ENCODE results near the gene DIP2C.

The DIP2C gene

GRCh38 chr10:566241-566885 lies 123.1 kb downstream of the DIP2C start:
- no peak for DNase-seq

- DNase-seq: no peak
Measured at GRCh38 chr10:565676-566075, 123.8 kb downstream of the DIP2C start.

GRCh38 chr10:565146-565545 lies 124.3 kb downstream of the DIP2C start:
- DNase-seq: no peak

GRCh38 chr10:563827-564226 lies 125.6 kb downstream of the DIP2C start:
- no peak for DNase-seq

GRCh38 chr10:562142-562541 lies 127.3 kb downstream of the DIP2C start:
- DNase-seq: no peak

- no peak for DNase-seq
Measured at GRCh38 chr10:561721-562120, 127.7 kb downstream of the DIP2C start.

- no peak for DNase-seq
Measured at GRCh38 chr10:560314-560992, 129.0 kb downstream of the DIP2C start.

- no peak for DNase-seq
Measured at GRCh38 chr10:559767-560047, 129.8 kb downstream of the DIP2C start.

GRCh38 chr10:558891-559766 lies 130.3 kb downstream of the DIP2C start:
- DNase-seq: no peak

GRCh38 chr10:558364-558763 lies 131.1 kb downstream of the DIP2C start:
- no peak for DNase-seq

- DNase-seq: no peak
Measured at GRCh38 chr10:557792-558328, 131.6 kb downstream of the DIP2C start.

GRCh38 chr10:556971-557637 lies 132.4 kb downstream of the DIP2C start:
- no peak for DNase-seq

GRCh38 chr10:555682-556350 lies 133.7 kb downstream of the DIP2C start:
- no peak for DNase-seq

- no peak for DNase-seq
Measured at GRCh38 chr10:555281-555680, 134.2 kb downstream of the DIP2C start.

GRCh38 chr10:554182-554848 lies 135.2 kb downstream of the DIP2C start:
- no peak for DNase-seq

- DNase-seq: no peak
Measured at GRCh38 chr10:553233-553632, 136.2 kb downstream of the DIP2C start.

GRCh38 chr10:552679-553078 lies 136.8 kb downstream of the DIP2C start:
- no peak for DNase-seq

- no peak for DNase-seq
Measured at GRCh38 chr10:551373-552252, 137.9 kb downstream of the DIP2C start.

- DNase-seq: no peak
Measured at GRCh38 chr10:550665-551372, 138.6 kb downstream of the DIP2C start.

- DNase-seq: no peak
Measured at GRCh38 chr10:549391-549790, 140.1 kb downstream of the DIP2C start.
